CD4-positive, alpha-beta T cell treated with Interleukin-1 beta for 1 hour (primary cell): ENCODE data around the gene PPP6R2.
"Not testable (repeated sequence)": the region's sequence is repeated elsewhere in the genome, so short reads cannot be mapped to it uniquely, and the experiment has no call there.

Experiments
- DNase-seq, 2 donors: peaks; one replicate each; pipeline ENCODE4 v3.0.0-alpha.2; 2020 to 2022

Gene PPP6R2

GRCh38 chr22:50406416-50407170 is 63.5 kb downstream of the PPP6R2 start:
- DNase-seq, result no peak

GRCh38 chr22:50408311-50408710 is 65.2 kb downstream of the PPP6R2 start:
- no peak for DNase-seq

GRCh38 chr22:50408954-50409353 is 65.8 kb downstream of the PPP6R2 start:
- DNase-seq, result not testable (repeated sequence)

- no peak for DNase-seq
Measured at GRCh38 chr22:50414476-50415248, 71.5 kb downstream of the PPP6R2 start.

- no peak for DNase-seq
Measured at GRCh38 chr22:50415426-50415825, 72.3 kb downstream of the PPP6R2 start.

- no peak for DNase-seq
Measured at GRCh38 chr22:50416996-50417395, 73.9 kb downstream of the PPP6R2 start.

GRCh38 chr22:50417411-50418210 is 74.5 kb downstream of the PPP6R2 start:
- DNase-seq, result no peak

- no peak for DNase-seq
Measured at GRCh38 chr22:50418624-50419023, 75.5 kb downstream of the PPP6R2 start.

- DNase-seq, result no peak
Measured at GRCh38 chr22:50419116-50419515, 76.0 kb downstream of the PPP6R2 start.

- no peak for DNase-seq
Measured at GRCh38 chr22:50420015-50420414, 76.9 kb downstream of the PPP6R2 start.

GRCh38 chr22:50420581-50420980 is 77.5 kb downstream of the PPP6R2 start:
- no peak for DNase-seq

GRCh38 chr22:50422046-50422445 is 78.9 kb downstream of the PPP6R2 start:
- no peak for DNase-seq

- no peak for DNase-seq
Measured at GRCh38 chr22:50422961-50423815, 80.1 kb downstream of the PPP6R2 start.

- no peak for DNase-seq
Measured at GRCh38 chr22:50423956-50424355, 80.8 kb downstream of the PPP6R2 start.

- no peak for DNase-seq
Measured at GRCh38 chr22:50425179-50425916, 82.2 kb downstream of the PPP6R2 start.

- no peak for DNase-seq
Measured at GRCh38 chr22:50432131-50432876, 89.2 kb downstream of the PPP6R2 start.

GRCh38 chr22:50432877-50433510 is 89.9 kb downstream of the PPP6R2 start:
- not testable (repeated sequence) for DNase-seq

GRCh38 chr22:50434849-50435248 is 91.7 kb downstream of the PPP6R2 start:
- DNase-seq, result no peak

- no peak for DNase-seq
Measured at GRCh38 chr22:50435291-50436014, 92.3 kb downstream of the PPP6R2 start.
